Breast epithelium (tissue), 3 donors: ENCODE measurements around the gene EML6.

Experiments used
- CTCF ChIP-seq, 3 donors: fragments of 450-650 bp; IDR thresholded peaks; one replicate each; pipeline ENCODE4 v1.5.1; 2016 to 2017; ENCODE audit warnings: antibody characterized with exemption in 3 of 3, mild to moderate bottlenecking in 3 of 3, moderate library complexity in 3 of 3
- POLR2A ChIP-seq: fragments of 450-650 bp; IDR thresholded peaks from one replicate; pipeline ENCODE4 v1.6.1; 2016; ENCODE audit warnings: antibody characterized with exemption, mild to moderate bottlenecking, moderate library complexity
- POLR2AphosphoS5 ChIP-seq, 3 donors: sonication (generic); formaldehyde crosslinking; IDR thresholded peaks; one replicate each; pipeline ENCODE4 v1.6.1; 2017; ENCODE audit warnings: antibody characterized with exemption in 3 of 3

- TF ChIP-seq CTCF (IDR thresholded peaks at IDR 0.05) (no peak), POLR2AphosphoS5 (IDR thresholded peaks at IDR 0.05) (no peak), POLR2A (no peak)
Measured at GRCh38 chr2:54965425-54965824, 242.0 kb downstream of the EML6 start.
